ENCODE measurements around the gene NKIRAS2.

The NKIRAS2 gene

DNA sequence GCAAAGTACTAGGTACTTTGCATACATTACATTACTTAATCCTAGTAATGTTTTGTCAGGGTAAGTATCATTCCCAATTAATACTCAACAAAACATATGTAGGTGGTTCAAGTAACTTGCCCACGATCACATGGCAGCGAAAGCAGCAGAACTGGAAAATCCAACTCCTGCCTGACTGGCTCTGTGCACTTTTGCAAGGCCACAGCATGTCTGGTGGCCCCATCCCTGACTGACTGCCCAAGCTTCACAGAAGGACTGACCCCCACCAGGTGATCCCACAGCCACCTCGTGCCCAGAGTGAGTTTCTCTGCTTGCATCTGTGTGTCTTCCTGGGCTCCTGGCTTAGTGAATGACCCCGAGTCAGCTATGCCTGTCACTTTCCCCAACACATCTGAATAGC, 41.9 kb upstream of the NKIRAS2 start:
- no peak overlapping the region for H3K9ac ChIP-seq (ENCODE audit: low read length)
- no peak overlapping the region for H3K27ac ChIP-seq (ENCODE audit: low read depth, low read length)
- H4K20me1 ChIP-seq (ENCODE audit: low read depth, low read length), result no peaks in the 10 kb centered on the region
- H3K9me2 ChIP-seq (replicated peaks; ENCODE audit: insufficient read depth, low read length), result no peaks in the 10 kb centered on the region
- TF ChIP-seq, protein P1, sequence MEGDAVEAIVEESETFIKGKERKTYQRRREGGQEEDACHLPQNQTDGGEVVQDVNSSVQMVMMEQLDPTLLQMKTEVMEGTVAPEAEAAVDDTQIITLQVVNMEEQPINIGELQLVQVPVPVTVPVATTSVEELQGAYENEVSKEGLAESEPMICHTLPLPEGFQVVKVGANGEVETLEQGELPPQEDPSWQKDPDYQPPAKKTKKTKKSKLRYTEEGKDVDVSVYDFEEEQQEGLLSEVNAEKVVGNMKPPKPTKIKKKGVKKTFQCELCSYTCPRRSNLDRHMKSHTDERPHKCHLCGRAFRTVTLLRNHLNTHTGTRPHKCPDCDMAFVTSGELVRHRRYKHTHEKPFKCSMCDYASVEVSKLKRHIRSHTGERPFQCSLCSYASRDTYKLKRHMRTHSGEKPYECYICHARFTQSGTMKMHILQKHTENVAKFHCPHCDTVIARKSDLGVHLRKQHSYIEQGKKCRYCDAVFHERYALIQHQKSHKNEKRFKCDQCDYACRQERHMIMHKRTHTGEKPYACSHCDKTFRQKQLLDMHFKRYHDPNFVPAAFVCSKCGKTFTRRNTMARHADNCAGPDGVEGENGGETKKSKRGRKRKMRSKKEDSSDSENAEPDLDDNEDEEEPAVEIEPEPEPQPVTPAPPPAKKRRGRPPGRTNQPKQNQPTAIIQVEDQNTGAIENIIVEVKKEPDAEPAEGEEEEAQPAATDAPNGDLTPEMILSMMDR (IDR thresholded peaks at IDR 0.05; ENCODE audit: insufficient read depth, low read length, poor library complexity, severe bottlenecking), result no peak
- no peak for TF ChIP-seq EZH2phosphoT487 (conservative IDR thresholded peaks at IDR 0.05; ENCODE audit: low read length)
- H3K79me2 ChIP-seq (ENCODE audit: insufficient read depth, low read length), result no peaks in the 10 kb centered on the region
- no peaks in the 10 kb centered on the region for H3K9me3 ChIP-seq (ENCODE audit: insufficient read depth, low read length)
- no peak overlapping the region for H3K4me2 ChIP-seq (ENCODE audit: low read depth, low read length, poor library complexity, severe bottlenecking)
- no peaks in the 10 kb centered on the region for H3K27me3 ChIP-seq (ENCODE audit: low read length)
- H3K4me3 ChIP-seq (ENCODE audit: insufficient read depth, low read length, poor library complexity, severe bottlenecking), result no peak overlapping the region
- H2AFZ ChIP-seq (ENCODE audit: low read depth, low read length, severe bottlenecking), result no peak overlapping the region
- no peaks in the 10 kb centered on the region; the same call in 1 of the 2 replicates for H3F3A ChIP-seq (ENCODE audit: insufficient read depth)
- H3K36me3 ChIP-seq (ENCODE audit: low read length), result 0 out of 2 replicates have a peak, but pooled peaks cover 2% of the 10 kb centered on the region

DNA sequence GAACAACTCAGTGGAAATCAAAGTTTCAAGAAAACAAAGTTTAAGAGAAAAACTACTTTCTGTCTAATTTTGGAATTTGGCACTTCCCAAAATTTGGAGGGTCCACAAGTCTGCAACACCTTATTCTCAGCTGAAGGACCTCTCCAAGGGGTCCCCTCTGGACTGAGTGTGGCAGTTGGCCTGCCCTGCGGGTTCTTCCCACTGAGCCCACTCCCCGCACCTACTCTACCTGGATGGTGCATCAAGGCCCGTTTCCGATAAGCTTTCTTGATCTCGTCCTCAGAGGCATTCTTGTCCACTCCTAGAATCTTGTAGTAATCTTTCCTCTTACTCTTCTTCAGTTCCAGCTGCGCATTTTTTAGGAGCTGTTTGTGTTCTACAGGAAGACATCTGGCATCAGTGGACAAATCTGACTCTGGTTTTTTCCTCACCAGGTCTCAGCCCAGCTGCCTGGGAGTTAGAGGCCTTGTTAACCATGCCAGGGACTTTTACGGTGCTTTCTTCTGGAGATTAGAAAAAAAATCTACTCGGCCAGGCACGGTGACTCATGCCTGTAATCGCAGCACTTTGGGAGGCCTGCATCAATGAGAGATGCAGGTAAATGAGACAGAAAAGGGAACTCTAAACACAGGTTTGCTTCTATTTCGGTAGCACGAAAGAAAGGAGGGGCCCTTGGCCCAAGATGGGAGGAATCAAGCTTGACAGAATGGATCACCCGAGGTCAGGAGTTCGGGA, 37.7 kb upstream of the NKIRAS2 start:
- no peak overlapping the region for H3K4me3 ChIP-seq (ENCODE audit: insufficient read depth, low read length, poor library complexity, severe bottlenecking)
- no peak overlapping the region for H3K9ac ChIP-seq (ENCODE audit: low read length)
- no peaks in the 10 kb centered on the region for H3K27me3 ChIP-seq (ENCODE audit: low read length)
- no peak overlapping the region for H3K27ac ChIP-seq (ENCODE audit: low read depth, low read length)
- H3K36me3 ChIP-seq (ENCODE audit: low read length), result peaks cover 12% of the 10 kb centered on the region; the same call in 1 of the 2 replicates
- H3K4me2 ChIP-seq (ENCODE audit: low read depth, low read length, poor library complexity, severe bottlenecking), result no peak overlapping the region
- H4K20me1 ChIP-seq (ENCODE audit: low read depth, low read length), result no peaks in the 10 kb centered on the region
- H3K9me2 ChIP-seq (replicated peaks; ENCODE audit: insufficient read depth, low read length), result no peaks in the 10 kb centered on the region
- H3K9me3 ChIP-seq (ENCODE audit: insufficient read depth, low read length), result no peaks in the 10 kb centered on the region
- TF ChIP-seq, protein P1 (IDR thresholded peaks at IDR 0.05; ENCODE audit: insufficient read depth, low read length, poor library complexity, severe bottlenecking), result no peak
- TF ChIP-seq EZH2phosphoT487 (conservative IDR thresholded peaks at IDR 0.05; ENCODE audit: low read length), result no peak
- no peak overlapping the region for H2AFZ ChIP-seq (ENCODE audit: low read depth, low read length, severe bottlenecking)
- no peaks in the 10 kb centered on the region for H3K79me2 ChIP-seq (ENCODE audit: insufficient read depth, low read length)
- H3F3A ChIP-seq (ENCODE audit: insufficient read depth), result no peaks in the 10 kb centered on the region

DNA sequence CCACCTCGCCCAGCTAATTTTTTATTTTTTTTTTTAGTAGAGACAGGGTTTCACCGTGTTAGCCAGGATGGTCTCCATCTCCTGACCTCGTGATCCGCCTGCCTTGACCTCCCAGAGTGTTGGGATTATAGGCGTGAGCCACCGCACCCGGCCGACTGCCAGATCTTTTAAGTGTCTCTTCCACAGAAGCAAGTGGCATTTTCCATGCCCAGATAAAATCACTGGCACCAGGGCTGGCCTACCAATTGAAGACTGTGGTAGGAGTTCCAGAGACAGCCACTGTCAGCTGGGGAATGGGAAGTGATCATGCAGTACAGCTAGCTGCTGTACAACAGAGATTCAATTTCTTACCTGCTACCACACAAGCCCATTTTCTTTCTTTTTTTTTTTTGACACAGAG, 35.4 kb upstream of the NKIRAS2 start:
- H3K4me3 ChIP-seq (ENCODE audit: insufficient read depth, low read length, poor library complexity, severe bottlenecking), result no peak overlapping the region
- H3K36me3 ChIP-seq (ENCODE audit: low read length), result peaks cover 24% of the 10 kb centered on the region; the same call in 1 of the 2 replicates
- H3K4me2 ChIP-seq (ENCODE audit: low read depth, low read length, poor library complexity, severe bottlenecking), result no peak overlapping the region
- no peaks in the 10 kb centered on the region for H3K9me3 ChIP-seq (ENCODE audit: insufficient read depth, low read length)
- no peak overlapping the region for H3K27ac ChIP-seq (ENCODE audit: low read depth, low read length)
- no peak overlapping the region for H2AFZ ChIP-seq (ENCODE audit: low read depth, low read length, severe bottlenecking)
- H3K79me2 ChIP-seq (ENCODE audit: insufficient read depth, low read length), result no peaks in the 10 kb centered on the region
- TF ChIP-seq, protein P1 (IDR thresholded peaks at IDR 0.05; ENCODE audit: insufficient read depth, low read length, poor library complexity, severe bottlenecking), result no peak
- no peak for TF ChIP-seq EZH2phosphoT487 (conservative IDR thresholded peaks at IDR 0.05; ENCODE audit: low read length)
- no peak overlapping the region for H3K9ac ChIP-seq (ENCODE audit: low read length)
- no peaks in the 10 kb centered on the region for H3F3A ChIP-seq (ENCODE audit: insufficient read depth)
- no peaks in the 10 kb centered on the region for H3K27me3 ChIP-seq (ENCODE audit: low read length)
- no peaks in the 10 kb centered on the region for H3K9me2 ChIP-seq (replicated peaks; ENCODE audit: insufficient read depth, low read length)
- H4K20me1 ChIP-seq (ENCODE audit: low read depth, low read length), result no peaks in the 10 kb centered on the region

Data from SU-DHL-6 (cell line).